Astrocyte (in vitro differentiated cells and primary cell): Measurements from ENCODE around the gene ADGRD1.
"Not testable (repeated sequence)": the region's sequence is repeated elsewhere in the genome, so short reads cannot be mapped to it uniquely, and the experiment has no call there.

Experiments
- EZH2 ChIP-seq: IDR thresholded peaks from 2 replicates; pipeline ENCODE4 v1.6.1; 2012; ENCODE audit warnings: mild to moderate bottlenecking, low read length, inconsistent platforms; ENCODE audit not compliant: insufficient read depth
- TF ChIP-seq, protein P1 (sequence below): IDR thresholded peaks from 2 replicates; pipeline ENCODE4 v1.5.1; 2011; ENCODE audit warnings: low read depth, mild to moderate bottlenecking, inconsistent platforms, low read length, moderate library complexity; ENCODE audit not compliant: insufficient read depth

DNA sequence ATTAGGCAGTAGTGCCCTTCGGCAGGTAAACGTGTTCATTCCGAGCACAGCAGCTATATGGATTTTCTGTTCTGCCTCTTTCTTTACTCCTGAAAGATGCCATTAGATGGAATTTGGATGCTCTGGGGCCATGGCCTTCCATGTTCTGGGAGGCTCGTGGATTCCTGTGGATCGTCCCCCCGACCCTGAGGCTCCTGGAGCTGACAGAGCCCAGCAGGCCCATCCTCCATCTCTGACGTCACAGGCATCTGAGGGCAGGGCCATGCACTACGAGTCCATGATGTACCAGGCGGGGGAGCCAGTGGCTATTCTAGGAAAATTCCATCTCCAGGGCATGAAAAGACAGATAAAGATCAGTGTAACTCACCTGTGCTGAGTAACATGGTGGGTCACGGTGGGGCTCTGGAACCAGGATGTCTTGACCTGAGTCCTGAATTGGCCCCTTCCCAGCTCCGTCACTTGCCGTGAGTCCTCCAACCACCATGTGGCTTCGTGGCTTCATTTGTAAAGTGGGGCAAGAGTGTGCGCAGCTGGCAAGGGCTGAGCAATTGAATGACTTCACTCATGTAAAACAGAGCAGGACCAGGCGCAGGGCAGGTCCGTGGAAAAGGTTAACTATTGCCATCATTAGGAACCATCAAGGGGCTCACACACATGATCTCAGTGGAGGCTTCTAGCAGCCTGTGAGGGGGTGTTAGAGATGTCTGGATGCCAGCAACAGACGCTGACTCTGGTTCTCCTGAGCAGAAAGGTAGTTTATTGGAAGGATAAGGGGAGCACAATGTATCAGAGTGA, 115.4 kb downstream of the ADGRD1 start:
- TF ChIP-seq, protein P1, sequence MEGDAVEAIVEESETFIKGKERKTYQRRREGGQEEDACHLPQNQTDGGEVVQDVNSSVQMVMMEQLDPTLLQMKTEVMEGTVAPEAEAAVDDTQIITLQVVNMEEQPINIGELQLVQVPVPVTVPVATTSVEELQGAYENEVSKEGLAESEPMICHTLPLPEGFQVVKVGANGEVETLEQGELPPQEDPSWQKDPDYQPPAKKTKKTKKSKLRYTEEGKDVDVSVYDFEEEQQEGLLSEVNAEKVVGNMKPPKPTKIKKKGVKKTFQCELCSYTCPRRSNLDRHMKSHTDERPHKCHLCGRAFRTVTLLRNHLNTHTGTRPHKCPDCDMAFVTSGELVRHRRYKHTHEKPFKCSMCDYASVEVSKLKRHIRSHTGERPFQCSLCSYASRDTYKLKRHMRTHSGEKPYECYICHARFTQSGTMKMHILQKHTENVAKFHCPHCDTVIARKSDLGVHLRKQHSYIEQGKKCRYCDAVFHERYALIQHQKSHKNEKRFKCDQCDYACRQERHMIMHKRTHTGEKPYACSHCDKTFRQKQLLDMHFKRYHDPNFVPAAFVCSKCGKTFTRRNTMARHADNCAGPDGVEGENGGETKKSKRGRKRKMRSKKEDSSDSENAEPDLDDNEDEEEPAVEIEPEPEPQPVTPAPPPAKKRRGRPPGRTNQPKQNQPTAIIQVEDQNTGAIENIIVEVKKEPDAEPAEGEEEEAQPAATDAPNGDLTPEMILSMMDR: not testable (repeated sequence)
- not testable (repeated sequence) for TF ChIP-seq EZH2
